ENCODE data around the gene TADA3.
A peak's percentile ranks its signal among the peaks of the same experiment; 100 is the strongest.

TADA3 gene

GRCh38 chr3:9760779-9761505 is 31.3 kb downstream of the TADA3 start:
- no peak for DNase-seq

- no peak for DNase-seq
Measured at GRCh38 chr3:9757427-9757826, 34.8 kb downstream of the TADA3 start.

GRCh38 chr3:9754678-9755077 is 37.6 kb downstream of the TADA3 start:
- DNase-seq = no peak

GRCh38 chr3:9750556-9751411 is 41.5 kb downstream of the TADA3 start:
- DNase-seq = no peak

- peak; percentile 90 to 92 for DNase-seq
Measured at GRCh38 chr3:9749645-9750555, 42.4 kb downstream of the TADA3 start, which contains the start of gene OGG1. OGG1 (plus strand) TSS chr3:9749952; CDS start chr3:9750287, 335 bp downstream.

- no peak for DNase-seq
Measured at GRCh38 chr3:9749296-9749644, 43.0 kb downstream of the TADA3 start.

- no peak for DNase-seq
Measured at GRCh38 chr3:9748031-9748430, 44.2 kb downstream of the TADA3 start.

- no peak for DNase-seq
Measured at GRCh38 chr3:9747267-9747666, 45.0 kb downstream of the TADA3 start.

- DNase-seq = no peak
Measured at GRCh38 chr3:9746330-9746729, 45.9 kb downstream of the TADA3 start.

- no peak for DNase-seq
Measured at GRCh38 chr3:9745521-9745920, 46.8 kb downstream of the TADA3 start.

- DNase-seq = no peak
Measured at GRCh38 chr3:9744162-9744561, 48.1 kb downstream of the TADA3 start.

GRCh38 chr3:9743548-9743947 is 48.7 kb downstream of the TADA3 start:
- DNase-seq = no peak

- DNase-seq = no peak
Measured at GRCh38 chr3:9742560-9742959, 49.7 kb downstream of the TADA3 start.

- no peak for DNase-seq
Measured at GRCh38 chr3:9739181-9739580, 53.1 kb downstream of the TADA3 start.

- no peak for DNase-seq
Measured at GRCh38 chr3:9736831-9737230, 55.4 kb downstream of the TADA3 start.

GRCh38 chr3:9732740-9733115 is 59.5 kb downstream of the TADA3 start:
- no peak for DNase-seq

- DNase-seq = no peak
Measured at GRCh38 chr3:9732080-9732739, 60.1 kb downstream of the TADA3 start.

- DNase-seq = peak; percentile 91 to 93
Measured at GRCh38 chr3:9731206-9732079, 60.8 kb downstream of the TADA3 start, which contains the start of gene BRPF1. BRPF1 (plus strand) TSS chr3:9731735; CDS start chr3:9734141, 2,406 bp downstream.

GRCh38 chr3:9730657-9731205 is 61.5 kb downstream of the TADA3 start:
- peak; percentile 57 to 62 for DNase-seq
